ENCODE data around the gene ATP9A. TPM values are rescaled to one million over a fixed set of nuclear protein-coding genes. Genes with fewer than 3 reads are reported as not detected.

Gene ATP9A
- total RNA-seq, 1 donor from 2014 or later, result 32.1 TPM

DNA sequence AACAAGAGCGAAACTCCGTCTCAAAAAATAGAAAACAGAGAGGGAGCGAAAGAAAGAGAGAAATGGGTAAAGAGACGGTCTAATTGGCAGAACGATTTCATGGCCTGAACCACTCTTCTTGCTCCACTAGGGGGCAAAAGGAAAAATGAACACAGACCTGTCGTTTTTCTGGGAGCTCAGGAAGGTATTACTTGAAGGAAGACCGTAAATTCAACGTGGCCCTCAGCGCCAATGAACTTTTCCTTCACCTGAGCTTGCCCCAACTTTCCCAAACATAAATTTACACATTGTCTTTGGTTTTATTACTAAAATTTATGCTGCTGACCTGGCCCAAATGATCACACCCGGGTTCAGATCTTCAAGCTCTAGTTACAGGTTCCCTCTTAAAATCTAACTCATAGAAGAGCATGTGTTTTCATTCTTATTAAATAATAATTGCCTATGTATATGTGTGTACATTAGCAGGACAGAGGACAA, 67.3 kb downstream of the ATP9A start:
- intact Hi-C loops (cut with DNase I), result no loop called here
- no peak overlapping the region for H3K4me3 ChIP-seq
- no peaks in the 10 kb centered on the region for H3K27me3 ChIP-seq
- ATAC-seq (peak; percentile 75), DNase-seq (no peak)
- H3K36me3 ChIP-seq, result no peaks in the 10 kb centered on the region
- H3K4me1 ChIP-seq, result peaks cover 5% of the 10 kb centered on the region
- H3K9me3 ChIP-seq, result no peaks in the 10 kb centered on the region
- TF ChIP-seq, protein P1, sequence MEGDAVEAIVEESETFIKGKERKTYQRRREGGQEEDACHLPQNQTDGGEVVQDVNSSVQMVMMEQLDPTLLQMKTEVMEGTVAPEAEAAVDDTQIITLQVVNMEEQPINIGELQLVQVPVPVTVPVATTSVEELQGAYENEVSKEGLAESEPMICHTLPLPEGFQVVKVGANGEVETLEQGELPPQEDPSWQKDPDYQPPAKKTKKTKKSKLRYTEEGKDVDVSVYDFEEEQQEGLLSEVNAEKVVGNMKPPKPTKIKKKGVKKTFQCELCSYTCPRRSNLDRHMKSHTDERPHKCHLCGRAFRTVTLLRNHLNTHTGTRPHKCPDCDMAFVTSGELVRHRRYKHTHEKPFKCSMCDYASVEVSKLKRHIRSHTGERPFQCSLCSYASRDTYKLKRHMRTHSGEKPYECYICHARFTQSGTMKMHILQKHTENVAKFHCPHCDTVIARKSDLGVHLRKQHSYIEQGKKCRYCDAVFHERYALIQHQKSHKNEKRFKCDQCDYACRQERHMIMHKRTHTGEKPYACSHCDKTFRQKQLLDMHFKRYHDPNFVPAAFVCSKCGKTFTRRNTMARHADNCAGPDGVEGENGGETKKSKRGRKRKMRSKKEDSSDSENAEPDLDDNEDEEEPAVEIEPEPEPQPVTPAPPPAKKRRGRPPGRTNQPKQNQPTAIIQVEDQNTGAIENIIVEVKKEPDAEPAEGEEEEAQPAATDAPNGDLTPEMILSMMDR (IDR thresholded peaks at IDR 0.05), result peak; percentile 64
- no peak overlapping the region for H3K27ac ChIP-seq

DNA sequence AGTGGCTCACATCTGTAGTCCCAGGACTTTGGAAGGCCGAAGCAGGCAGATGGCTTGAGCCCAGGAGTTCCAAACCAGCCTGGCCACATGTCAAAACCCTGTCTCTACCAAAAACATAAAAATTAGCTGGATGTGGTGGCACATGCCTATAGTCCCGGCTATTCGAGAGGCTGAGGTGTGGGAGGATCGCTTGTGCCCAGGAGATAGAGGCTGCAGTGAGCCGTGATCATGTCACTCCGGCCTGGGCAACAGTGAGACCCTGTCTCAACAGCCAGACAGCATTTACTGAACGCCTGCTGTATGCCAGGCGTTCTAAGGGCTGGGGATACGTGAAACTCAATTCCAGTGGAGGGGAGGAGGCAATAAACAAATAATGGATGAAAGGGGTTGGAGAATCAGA, 69.9 kb downstream of the ATP9A start:
- no peak for ATAC-seq
- intact Hi-C loops (cut with DNase I), result no loop called here
- TF ChIP-seq, protein P1 (IDR thresholded peaks at IDR 0.05), result no peak

DNA sequence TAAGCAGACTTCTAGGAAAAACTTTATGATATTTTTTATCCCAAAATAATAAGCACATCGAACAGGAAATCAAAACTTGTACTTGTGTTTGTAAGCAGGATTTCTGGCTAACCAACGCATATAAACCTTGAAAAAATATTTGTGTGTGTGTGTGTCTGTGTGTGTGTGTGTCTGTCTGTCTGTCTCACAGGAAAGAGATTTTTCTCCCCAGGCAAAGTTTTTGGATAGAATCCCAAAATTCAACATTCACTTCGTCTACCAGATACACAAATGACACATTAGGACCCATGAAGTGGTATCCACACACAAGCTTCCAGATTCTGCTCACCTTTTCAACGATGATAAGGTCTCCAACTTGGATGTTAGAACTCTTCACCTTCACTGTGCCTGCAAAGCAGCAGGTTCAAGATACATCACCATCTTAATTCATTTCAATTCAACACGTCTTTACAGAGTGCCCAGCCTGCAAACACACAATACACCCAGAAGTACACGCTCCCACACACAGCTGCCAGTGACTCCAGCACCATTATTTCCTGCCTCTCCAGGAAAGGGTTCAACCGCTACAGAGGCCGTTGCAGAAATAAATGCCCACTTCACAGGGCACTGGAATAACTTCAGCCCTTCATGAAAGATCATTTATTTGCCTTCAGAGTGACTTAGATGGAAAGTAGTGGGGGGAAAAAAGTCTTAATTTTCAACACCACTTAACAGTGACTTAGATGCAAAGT, 70.9 kb downstream of the ATP9A start:
- H3K4me1 ChIP-seq, result peaks cover 5% of the 10 kb centered on the region
- TF ChIP-seq, protein P1 (IDR thresholded peaks at IDR 0.05), result no peak
- no peak overlapping the region for H3K4me3 ChIP-seq
- intact Hi-C loops (cut with DNase I), result no loop called here
- no peaks in the 10 kb centered on the region for H3K9me3 ChIP-seq
- ATAC-seq, result no peak
- H3K36me3 ChIP-seq, result no peaks in the 10 kb centered on the region
- no peak overlapping the region for H3K27ac ChIP-seq
- no peaks in the 10 kb centered on the region for H3K27me3 ChIP-seq
- no peak for DNase-seq

More for the DNA sequence above, 69.9 kb downstream of the ATP9A start:
- Histone ChIP-seq H3K27ac (no peak overlapping the region), H3K9me3 (no peaks in the 10 kb centered on the region), H3K27me3 (no peaks in the 10 kb centered on the region), H3K36me3 (no peaks in the 10 kb centered on the region), H3K4me3 (no peak overlapping the region), H3K4me1 (peaks cover 5% of the 10 kb centered on the region)
- no peak for DNase-seq

DNA sequence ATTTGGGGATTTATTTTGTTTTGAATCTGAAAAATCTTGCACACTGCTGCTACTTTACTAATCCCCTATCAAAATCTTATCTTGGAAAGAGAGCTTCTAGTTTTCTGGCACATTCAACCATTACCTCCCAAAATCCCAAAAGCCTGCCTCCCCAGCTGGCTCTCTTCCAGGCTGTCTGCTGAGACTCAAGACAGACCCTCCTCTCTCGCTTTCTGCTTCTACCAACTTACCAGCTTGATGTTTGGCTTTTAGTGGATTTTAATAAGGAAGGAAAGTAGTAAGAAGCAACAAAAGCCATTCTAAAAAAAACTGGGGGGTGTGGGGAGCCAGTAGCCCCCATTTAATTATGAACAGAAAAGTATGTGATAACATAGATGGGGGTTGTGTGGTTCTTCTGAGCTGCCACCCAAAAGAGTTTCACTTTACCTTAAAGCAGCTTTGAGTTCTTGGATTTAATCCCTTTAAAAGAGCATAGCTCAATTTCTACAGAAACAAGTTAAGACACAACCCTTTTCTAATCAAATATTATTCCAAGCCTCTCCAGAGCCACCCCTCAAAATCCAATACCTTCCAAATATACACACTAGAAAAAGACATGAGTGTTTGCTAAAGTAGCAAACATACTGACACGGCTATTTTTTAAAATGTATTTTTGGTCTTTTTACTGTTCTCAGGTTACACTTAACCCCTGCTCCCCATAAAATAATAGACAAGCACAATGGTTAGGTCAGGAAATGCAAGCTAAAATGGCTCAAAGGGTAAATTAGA, 71.7 kb downstream of the ATP9A start:
- no peaks in the 10 kb centered on the region for H3K36me3 ChIP-seq
- no peak for DNase-seq
- peak overlapping the region; percentile 1 for H3K4me3 ChIP-seq
- TF ChIP-seq, protein P1 (IDR thresholded peaks at IDR 0.05), result no peak
- H3K27ac ChIP-seq, result no peak overlapping the region
- ATAC-seq, result no peak
- intact Hi-C loops (cut with DNase I), result no loop called here
- no peaks in the 10 kb centered on the region for H3K9me3 ChIP-seq
- H3K27me3 ChIP-seq, result no peaks in the 10 kb centered on the region
- H3K4me1 ChIP-seq, result peaks cover 5% of the 10 kb centered on the region

DNA sequence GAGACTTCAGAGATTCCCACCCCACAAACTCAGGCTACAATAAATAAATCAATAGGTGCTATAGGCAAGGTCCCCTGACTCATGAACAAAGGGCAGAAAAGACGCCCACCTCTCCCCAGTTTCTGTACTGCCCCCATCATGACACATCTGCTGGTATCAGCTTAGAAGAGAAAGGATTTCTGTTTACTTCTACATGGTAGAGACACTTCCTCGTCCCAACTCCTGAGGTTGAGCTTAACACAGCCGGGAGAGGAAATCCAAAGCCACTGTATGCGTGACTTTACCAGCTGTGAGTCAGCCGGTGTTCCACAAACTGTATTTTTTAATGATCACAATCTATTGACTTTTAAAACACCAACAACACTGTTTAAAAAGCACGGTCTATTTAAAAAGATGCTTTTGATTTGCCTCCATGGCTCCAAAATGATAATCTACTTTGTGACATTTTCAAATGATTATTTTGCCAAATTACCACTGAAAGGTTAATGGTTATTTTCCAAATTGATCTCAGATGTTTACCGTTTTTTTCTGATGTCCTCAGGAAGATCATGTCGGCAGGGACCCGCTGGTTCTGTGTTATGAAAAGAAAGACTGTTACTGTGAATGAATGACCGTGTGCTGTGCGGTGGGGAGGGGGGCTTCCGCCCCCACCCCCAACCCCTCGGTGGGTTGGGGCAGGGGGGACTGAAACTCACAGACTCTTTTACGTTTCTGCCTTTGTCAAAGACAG, 72.5 kb downstream of the ATP9A start:
- intact Hi-C loops (cut with DNase I), result no loop called here
- H3K27ac ChIP-seq, result no peak overlapping the region
- ATAC-seq (peak; percentile 53), DNase-seq (no peak)
- peak overlapping the region; percentile 1 for H3K4me3 ChIP-seq
- no peaks in the 10 kb centered on the region for H3K9me3 ChIP-seq
- TF ChIP-seq, protein P1 (IDR thresholded peaks at IDR 0.05), result no peak
- H3K36me3 ChIP-seq, result no peaks in the 10 kb centered on the region
- no peaks in the 10 kb centered on the region for H3K27me3 ChIP-seq
- peaks cover 5% of the 10 kb centered on the region for H3K4me1 ChIP-seq
